HG03469 (cell line): ENCODE measurements around the gene MICAL3.

ENCODE experiments used
- ATAC-seq: cut with Tn5 transposase; IDR thresholded peaks from one replicate; pipeline ENCODE4 v1.9.1; 2021; ENCODE audit warnings: mild to moderate bottlenecking, moderate library complexity, moderate number of reproducible peaks; ENCODE audit not compliant: unreplicated experiment

MICAL3 gene

GRCh38 chr22:17804331-17805080 lies 219.9 kb downstream of the MICAL3 start:
- no peak for ATAC-seq

- ATAC-seq = no peak
Measured at GRCh38 chr22:17803609-17804270, 220.6 kb downstream of the MICAL3 start.

- no peak for ATAC-seq
Measured at GRCh38 chr22:17802822-17803221, 221.5 kb downstream of the MICAL3 start.

- ATAC-seq = no peak
Measured at GRCh38 chr22:17802411-17802810, 221.9 kb downstream of the MICAL3 start.

GRCh38 chr22:17797721-17798559 lies 226.4 kb downstream of the MICAL3 start:
- peak; percentile 43 for ATAC-seq

GRCh38 chr22:17796695-17797094 lies 227.7 kb downstream of the MICAL3 start:
- ATAC-seq = no peak

GRCh38 chr22:17795661-17796548 lies 228.5 kb downstream of the MICAL3 start:
- ATAC-seq = no peak

- ATAC-seq = no peak
Measured at GRCh38 chr22:17794726-17795542, 229.4 kb downstream of the MICAL3 start.

GRCh38 chr22:17792854-17793434 lies 231.4 kb downstream of the MICAL3 start:
- no peak for ATAC-seq

- no peak for ATAC-seq
Measured at GRCh38 chr22:17792299-17792698, 232.1 kb downstream of the MICAL3 start.

- ATAC-seq = no peak
Measured at GRCh38 chr22:17791196-17791595, 233.2 kb downstream of the MICAL3 start.

- ATAC-seq = no peak
Measured at GRCh38 chr22:17789379-17790200, 234.8 kb downstream of the MICAL3 start.

GRCh38 chr22:17788528-17789378 lies 235.6 kb downstream of the MICAL3 start:
- no peak for ATAC-seq

GRCh38 chr22:17787716-17788330 lies 236.5 kb downstream of the MICAL3 start:
- ATAC-seq = no peak

GRCh38 chr22:17787241-17787640 lies 237.1 kb downstream of the MICAL3 start:
- ATAC-seq = no peak

- ATAC-seq = no peak
Measured at GRCh38 chr22:17786435-17787161, 237.8 kb downstream of the MICAL3 start.
